ENCODE measurements around the gene CLIC6.

DNA sequence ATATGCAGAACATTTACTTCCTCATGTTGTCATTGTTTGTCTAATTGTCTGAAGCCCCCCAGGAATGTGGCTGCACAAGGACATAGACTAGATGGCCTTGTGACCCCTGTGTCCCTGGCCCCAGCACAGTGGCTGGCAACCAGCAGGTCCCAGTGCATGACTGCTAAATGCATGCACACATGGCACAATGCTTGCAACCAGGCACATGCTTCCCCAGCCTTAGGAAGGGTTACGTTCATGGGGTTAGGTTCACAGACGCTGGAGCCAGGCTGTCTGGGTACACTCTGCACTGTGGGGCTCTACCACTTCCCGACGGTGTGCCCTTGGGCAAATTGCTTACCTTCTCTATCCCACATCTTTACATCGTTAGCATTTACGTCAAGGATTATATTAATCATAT, 21.2 kb upstream of the CLIC6 start:
- TF ChIP-seq, protein P1, sequence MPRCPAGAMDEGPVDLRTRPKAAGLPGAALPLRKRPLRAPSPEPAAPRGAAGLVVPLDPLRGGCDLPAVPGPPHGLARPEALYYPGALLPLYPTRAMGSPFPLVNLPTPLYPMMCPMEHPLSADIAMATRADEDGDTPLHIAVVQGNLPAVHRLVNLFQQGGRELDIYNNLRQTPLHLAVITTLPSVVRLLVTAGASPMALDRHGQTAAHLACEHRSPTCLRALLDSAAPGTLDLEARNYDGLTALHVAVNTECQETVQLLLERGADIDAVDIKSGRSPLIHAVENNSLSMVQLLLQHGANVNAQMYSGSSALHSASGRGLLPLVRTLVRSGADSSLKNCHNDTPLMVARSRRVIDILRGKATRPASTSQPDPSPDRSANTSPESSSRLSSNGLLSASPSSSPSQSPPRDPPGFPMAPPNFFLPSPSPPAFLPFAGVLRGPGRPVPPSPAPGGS (IDR thresholded peaks at IDR 0.05): no peak
- TF ChIP-seq JUN (IDR thresholded peaks at IDR 0.05): no peak
- TF ChIP-seq POLR2A (IDR thresholded peaks at IDR 0.05; ENCODE audit: low read length): no peak
- TF ChIP-seq, protein P2, sequence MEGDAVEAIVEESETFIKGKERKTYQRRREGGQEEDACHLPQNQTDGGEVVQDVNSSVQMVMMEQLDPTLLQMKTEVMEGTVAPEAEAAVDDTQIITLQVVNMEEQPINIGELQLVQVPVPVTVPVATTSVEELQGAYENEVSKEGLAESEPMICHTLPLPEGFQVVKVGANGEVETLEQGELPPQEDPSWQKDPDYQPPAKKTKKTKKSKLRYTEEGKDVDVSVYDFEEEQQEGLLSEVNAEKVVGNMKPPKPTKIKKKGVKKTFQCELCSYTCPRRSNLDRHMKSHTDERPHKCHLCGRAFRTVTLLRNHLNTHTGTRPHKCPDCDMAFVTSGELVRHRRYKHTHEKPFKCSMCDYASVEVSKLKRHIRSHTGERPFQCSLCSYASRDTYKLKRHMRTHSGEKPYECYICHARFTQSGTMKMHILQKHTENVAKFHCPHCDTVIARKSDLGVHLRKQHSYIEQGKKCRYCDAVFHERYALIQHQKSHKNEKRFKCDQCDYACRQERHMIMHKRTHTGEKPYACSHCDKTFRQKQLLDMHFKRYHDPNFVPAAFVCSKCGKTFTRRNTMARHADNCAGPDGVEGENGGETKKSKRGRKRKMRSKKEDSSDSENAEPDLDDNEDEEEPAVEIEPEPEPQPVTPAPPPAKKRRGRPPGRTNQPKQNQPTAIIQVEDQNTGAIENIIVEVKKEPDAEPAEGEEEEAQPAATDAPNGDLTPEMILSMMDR (IDR thresholded peaks at IDR 0.05): no peak
- no peak for TF ChIP-seq EP300 (IDR thresholded peaks at IDR 0.05)
